GM08714 (cell line): ENCODE data around the gene ZMYM2.
"Not testable (repeated sequence)": the region's sequence is repeated elsewhere in the genome, so short reads cannot be mapped to it uniquely, and the experiment has no call there.

Source experiments
- H3K4me3 ChIP-seq: fragments of 200-500 bp; sonication (Bioruptor generic); 2 replicates; pipeline ENCODE4 v1.5.1; 2014; ENCODE audit warnings: mild to moderate bottlenecking, low read length, inconsistent platforms
- ZNF274 ChIP-seq: IDR thresholded peaks from 2 replicates; pipeline ENCODE4 v1.6.1; 2012; ENCODE audit warnings: mild to moderate bottlenecking, low read depth, low read length

The ZMYM2 gene

DNA sequence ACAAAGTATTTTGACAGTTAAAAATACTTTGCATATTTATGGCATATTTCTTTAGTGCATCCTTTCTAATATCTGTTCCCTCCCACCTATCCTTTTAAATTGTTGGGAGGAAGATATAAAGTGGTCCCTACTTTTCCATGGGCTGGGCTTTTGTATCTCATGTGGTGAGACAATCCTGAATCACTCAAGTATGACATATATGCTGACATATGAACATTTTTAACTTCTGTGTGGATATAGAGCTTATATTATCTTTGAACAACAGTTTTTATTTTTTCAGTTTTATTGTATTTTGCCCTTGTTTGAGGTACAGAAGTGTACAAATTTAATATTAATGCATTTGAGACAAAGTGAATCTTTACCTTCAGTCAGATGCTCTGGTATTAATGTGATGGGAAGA, 3.4 kb downstream of the ZMYM2 start:
- TF ChIP-seq ZNF274, result no peak
- no peak overlapping the region for H3K4me3 ChIP-seq

DNA sequence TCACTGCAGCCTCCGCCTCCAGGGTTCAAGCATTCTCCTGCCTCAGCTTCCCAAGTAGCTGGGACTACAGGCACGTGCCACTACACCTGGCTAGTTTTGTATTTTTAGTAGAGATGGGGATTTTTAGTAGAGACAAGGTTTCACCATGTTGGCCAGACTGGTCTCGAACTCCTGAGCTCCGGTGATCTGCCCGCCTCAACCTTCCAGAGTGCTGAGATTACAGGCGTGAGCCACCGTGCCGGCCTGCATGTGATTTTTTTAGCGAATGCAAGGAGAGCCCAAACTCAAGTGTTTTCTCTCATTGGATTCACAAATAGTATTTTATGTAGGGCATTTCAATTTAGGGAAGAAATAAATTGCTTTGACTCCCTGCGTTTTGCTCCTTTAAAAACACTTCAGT, 4.4 kb downstream of the ZMYM2 start:
- no peak overlapping the region for H3K4me3 ChIP-seq
- no peak for TF ChIP-seq ZNF274

DNA sequence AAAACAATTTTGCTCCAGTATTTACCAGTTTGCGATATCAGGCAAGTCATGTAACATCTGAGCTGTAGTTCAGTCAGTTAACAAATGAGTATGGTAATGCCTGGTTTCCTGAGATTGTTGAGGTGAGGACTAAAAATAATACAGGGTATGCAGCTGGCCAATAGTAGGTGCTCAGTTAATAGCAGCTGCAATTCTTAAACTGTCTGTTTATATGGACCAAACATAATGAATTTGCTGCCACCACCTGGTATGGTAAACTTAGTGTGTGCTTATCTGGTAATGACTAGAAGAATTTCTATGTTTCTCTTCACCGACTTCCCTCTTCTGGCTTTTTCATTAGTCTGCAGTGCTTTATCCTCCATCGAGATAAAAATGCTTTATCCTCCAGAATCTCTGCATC, 9.1 kb downstream of the ZMYM2 start:
- TF ChIP-seq ZNF274, result no peak
- H3K4me3 ChIP-seq, result no peak overlapping the region

DNA sequence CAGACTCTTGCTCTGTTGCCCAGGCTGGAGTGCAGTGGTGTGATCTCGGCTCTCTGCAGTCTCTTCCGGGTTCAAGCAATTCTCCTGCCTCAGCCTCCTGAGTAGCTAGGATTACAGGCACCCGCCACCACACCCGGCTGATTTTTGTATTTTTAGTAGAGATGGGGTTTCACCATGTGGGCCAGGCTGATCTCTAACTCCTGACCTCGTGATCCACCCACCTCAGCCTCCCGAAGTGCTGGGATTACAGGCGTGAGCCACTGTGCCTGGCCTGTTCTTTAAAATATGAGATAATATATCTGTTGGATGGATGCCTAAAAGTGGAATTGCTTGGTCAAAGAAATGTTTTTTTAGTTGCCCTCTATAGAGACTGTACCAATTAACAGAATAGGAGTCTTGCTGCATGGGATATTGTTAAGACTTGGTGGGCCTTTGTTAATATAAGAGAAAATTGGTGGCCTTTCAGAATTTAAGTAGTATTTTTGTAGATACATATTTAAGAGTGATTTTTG, 16.0 kb downstream of the ZMYM2 start:
- H3K4me3 ChIP-seq, result not testable (repeated sequence)

DNA sequence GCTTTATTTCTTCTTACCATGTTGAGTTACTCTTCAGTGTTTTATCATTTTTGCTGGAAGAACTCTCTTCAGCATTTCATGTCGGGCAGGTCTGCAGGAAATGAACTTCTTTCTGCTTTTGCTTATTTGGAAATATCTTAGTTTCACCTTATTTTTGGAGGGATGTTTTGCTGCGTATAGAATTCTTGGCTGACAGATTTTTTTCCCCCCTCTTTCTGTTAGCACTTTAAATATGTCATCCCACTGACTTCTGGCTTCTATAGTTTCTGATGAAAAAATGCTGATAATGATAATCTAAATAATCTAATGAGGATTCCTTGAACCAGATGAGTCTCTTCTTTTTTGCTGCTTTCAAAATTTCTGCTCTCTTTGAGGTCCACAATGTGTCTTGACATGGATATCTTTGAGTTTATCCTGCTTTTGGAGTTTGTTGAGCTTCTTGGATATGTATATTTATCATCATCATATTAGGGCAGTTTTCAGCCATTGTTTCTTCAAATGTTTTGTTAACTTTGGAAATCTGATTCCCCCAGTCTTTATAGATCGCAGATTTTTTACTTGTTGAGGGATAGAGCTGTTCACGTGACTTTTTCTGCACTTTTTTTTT, 20.4 kb downstream of the ZMYM2 start:
- TF ChIP-seq ZNF274, result no peak
- H3K4me3 ChIP-seq, result no peak overlapping the region

DNA sequence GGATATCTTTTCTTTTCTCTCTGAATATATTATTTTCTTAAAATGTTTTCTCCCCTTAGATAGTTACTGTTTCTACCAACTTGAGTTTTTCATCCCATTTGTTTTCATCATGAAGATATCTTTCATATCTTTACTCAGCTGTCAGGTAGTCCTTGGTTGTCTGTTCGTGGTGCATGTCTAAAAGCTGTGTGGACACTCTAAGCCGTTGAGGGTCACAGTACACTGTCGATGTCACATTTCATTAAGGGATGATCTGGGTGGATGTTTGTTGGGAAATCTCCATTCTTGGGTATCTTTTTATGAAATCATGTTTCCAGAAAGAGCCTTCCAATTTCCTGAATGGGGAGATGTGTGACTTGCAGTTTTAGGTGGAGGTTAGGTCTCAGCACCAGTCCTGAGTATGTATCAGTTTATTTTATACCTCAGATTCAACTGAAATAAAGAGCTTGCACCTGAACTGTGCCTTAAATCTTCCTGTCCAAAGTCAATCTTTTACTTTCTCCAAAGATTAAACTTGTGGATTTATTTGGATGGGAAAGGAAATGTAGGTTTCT, 23.2 kb downstream of the ZMYM2 start:
- TF ChIP-seq ZNF274, result no peak
- no peak overlapping the region for H3K4me3 ChIP-seq

DNA sequence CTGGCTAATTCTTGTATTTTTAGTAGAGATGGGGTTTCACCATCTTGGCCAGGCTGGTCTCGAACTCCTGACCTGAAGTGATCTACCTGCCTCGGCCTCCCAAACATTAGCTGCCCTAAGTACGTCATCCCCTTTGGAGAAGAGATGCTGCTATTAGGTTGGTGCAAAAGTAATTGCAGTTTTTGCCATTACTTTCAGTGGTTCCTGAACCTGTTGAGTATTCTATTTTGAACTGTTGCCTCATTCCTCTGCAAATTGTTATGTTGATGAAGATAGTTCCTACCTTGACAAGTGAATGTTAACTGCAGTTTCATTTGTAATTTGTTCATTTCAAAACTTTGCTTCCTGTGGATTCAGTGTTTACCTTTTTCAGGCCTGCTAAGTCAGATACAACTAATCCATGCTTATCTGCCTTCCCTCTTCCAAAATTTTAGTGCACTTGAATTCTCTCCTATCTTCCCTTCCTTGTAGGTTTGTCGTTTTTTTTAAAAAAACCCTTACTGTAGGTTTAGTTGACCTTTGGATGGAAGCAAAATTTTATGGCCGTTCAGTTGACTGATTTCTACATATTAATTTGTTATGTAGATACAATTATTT, 24.0 kb downstream of the ZMYM2 start:
- TF ChIP-seq ZNF274, result no peak
- no peak overlapping the region for H3K4me3 ChIP-seq

DNA sequence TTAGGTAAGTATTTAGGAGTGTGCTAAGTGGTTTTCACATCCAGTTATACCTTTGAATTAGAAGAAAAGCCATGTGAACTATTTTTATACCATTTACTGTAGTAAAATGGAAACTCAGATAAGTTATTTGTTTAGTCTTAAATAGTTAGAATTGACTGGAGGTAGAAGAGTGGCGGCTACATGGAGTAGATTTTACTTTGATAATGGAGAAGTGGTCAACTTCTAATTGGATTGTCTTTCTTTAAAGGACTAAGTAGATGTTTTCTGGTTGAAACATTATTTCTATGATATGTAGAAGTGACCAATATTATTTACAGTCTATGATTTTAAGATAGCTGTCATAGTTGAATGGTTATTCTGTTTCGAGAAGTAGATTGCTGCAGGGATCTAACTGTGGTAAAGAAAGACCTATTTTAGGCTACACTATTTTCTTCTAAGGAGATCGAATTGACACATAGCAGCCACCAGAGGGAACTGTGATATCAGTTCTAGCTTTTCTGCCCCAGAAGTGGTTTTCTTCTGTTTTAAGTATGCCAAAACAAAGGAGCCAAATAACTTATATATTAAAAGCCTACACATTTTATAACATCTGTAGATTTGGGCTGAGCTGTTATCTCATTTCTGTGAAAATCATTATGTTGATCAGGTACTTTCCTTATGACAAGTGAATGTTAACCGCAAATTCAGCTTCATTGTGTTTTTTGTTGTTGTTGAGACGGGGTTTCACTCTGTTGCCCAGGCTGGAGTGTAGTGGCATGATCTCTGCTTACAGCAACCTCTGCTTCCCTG, 26.1 kb downstream of the ZMYM2 start:
- no peak for TF ChIP-seq ZNF274

DNA sequence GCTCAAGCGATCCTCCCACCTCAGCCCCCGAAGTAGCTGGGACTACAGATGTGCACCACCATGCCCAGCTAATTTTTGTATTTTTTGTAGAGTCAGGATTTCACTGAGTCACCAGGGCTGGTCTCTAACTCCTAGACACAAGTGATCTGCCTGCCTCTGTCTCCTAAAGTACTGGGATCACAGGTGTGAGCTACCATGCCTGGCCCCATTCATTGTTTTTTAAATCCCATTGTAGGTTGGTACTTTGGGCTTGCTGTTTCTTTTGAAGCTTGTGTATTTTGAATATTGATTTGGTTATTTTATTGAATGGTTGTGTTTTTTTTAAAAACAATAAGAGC, 26.7 kb downstream of the ZMYM2 start:
- H3K4me3 ChIP-seq, result no peak overlapping the region

More for the DNA sequence above, 26.1 kb downstream of the ZMYM2 start:
- H3K4me3 ChIP-seq, result no peak overlapping the region

DNA sequence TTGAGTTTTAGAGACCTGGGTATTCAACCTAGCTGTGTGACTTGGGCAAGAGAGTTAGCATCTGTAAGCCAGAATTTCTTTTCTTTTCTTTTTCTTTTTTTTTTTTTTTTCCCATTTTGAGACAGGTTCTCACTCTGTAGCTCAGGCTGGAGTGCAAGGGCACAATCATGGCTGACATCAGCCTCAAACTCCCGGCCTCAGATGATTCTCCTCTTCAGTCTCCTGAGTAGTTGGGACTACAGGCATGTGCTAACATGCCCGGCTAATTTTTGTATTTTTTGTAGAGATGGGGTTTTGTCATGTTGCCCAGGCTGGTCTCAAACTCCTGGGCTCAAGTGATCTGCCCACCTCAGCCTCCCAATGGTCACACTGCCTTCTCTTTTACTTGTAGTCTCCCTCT, 33.0 kb downstream of the ZMYM2 start:
- TF ChIP-seq ZNF274, result no peak
- H3K4me3 ChIP-seq, result no peak overlapping the region

More for the DNA sequence above, 26.7 kb downstream of the ZMYM2 start:
- no peak for TF ChIP-seq ZNF274

DNA sequence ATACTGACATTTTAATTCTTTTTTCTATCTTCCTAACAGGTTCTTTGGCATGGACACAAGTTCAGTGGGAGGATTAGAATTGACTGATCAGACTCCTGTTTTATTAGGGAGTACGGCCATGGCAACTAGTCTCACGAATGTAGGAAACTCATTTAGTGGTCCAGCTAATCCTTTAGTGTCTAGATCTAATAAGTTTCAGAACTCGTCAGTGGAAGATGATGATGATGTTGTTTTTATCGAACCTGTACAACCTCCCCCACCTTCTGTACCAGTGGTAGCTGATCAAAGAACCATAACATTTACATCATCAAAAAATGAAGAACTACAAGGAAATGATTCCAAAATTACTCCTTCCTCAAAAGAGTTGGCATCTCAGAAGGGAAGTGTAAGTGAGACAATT, 34.5 kb downstream of the ZMYM2 start:
- no peak for TF ChIP-seq ZNF274
- no peak overlapping the region for H3K4me3 ChIP-seq

DNA sequence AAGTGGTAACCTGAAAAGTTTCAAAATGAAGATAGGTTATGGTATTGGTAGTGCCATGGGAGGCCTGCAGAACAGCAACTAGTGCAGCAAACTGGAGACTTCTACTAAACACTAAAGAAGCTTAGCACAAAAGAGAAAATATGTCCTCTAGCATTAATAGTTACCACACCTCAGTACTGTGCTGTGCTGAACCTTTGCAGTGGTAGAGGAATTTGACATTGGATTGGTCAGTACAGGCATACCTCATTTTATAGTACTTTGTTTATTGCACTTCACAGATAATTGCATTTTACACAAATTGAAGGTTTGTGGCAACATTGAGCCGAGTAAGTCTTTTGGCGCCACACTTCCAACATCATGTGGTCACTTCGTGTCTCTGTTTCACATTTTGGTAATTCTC, 40.4 kb downstream of the ZMYM2 start:
- H3K4me3 ChIP-seq, result no peak overlapping the region
- no peak for TF ChIP-seq ZNF274

DNA sequence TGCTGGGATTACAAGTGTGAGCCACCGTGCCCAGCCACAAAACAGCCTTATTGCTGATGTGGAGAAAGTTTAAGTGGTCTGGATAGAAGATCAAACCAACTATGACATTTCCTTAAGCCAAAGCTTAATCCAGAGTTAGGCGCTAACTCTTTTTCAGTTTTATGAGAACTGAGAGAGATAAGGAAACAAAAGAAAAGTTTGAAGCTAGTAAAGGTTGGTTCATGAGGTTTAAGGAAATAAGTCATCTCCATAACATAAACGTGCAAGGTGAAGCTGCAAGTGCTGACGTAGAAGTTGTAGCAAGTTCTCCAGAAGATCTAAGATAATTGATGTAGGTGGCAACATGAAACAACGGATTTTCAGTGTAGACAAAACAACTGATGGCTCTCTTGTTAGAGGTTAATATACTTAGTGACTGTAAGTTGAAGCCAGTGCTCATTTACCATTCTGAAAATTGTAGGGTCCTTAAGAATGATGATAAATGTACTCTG, 41.6 kb downstream of the ZMYM2 start:
- TF ChIP-seq ZNF274, result no peak
- H3K4me3 ChIP-seq, result no peak overlapping the region

DNA sequence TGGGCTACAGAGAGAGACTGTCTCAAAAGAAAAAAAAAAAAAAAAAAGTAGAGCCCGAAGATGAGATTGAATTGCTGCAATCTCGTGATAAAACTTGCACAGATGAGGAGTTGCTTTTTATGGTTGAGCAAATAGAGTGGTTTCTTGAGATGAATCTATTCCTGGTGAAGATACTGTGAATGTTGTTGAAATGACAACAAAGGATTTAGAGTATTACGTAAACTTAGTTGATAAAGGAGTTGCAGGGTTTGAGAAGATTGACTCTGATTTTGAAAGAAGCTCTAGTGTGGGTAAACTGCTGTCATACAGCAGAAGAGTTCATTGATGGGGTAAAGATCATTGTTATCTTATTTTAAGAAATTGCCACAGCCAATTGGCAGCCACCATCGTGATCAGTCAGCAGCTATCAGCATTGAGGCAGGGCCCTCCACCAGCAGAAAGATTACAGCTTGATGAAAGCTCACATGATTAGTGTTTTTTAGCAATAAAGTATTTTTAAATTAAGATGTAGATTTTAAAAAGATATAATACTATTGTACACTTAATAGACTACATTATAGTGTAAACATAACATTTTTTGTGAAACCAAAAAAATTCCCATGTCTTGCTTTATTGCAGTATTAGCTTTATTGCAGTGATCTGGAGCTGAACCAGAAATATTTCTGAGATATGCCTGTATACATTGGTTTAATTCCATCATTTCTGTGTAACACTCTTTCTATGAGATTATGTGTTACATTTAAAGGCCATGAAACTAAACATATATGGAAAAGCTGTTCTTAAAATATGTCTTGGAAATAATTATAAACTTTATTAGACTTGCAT, 43.1 kb downstream of the ZMYM2 start:
- no peak for TF ChIP-seq ZNF274
- H3K4me3 ChIP-seq, result no peak overlapping the region
